Endometrial microvascular endothelial cells (primary cell): Measurements from ENCODE around the gene HTR3E. TPM values are rescaled to one million over a fixed set of nuclear protein-coding genes. Genes with fewer than 3 reads are reported as not detected.
"Not testable (repeated sequence)": the region's sequence is repeated elsewhere in the genome, so short reads cannot be mapped to it uniquely, and the experiment has no call there.

ENCODE experiments used
- in situ Hi-C: cut with HindIII; loops from 2 replicates; pipeline ENCODE4 v1.10.0; 2017; ENCODE audit warnings: low sequenced_read_pairs, low pct_unique_long_range_greater_than_20kb; ENCODE audit errors: inconsistent ontology term
- total RNA-seq: library from RNA; depleted of rRNA; stranded (reverse); fragments of >200 nt; gene quantifications from one replicate; pipeline ENCODE4 v1.2.3, GENCODE V29; 2015; ENCODE audit errors: inconsistent ontology term

The HTR3E gene
- total RNA-seq, 1 donor from 2014 or later = not detected

GRCh38 chr3:184099806-184100686 lies 3.2 kb downstream of the HTR3E start:
- in situ Hi-C loops = no loop called here

GRCh38 chr3:184110316-184110725 lies 13.5 kb downstream of the HTR3E start:
- in situ Hi-C loops = no loop called here

GRCh38 chr3:184116017-184116416 lies 19.2 kb downstream of the HTR3E start:
- in situ Hi-C loops = no loop called here

- in situ Hi-C loops = no loop called here
These were observed 20.8 kb downstream of the HTR3E start for GRCh38 chr3:184117636-184118035.

GRCh38 chr3:184121031-184121430 lies 24.2 kb downstream of the HTR3E start:
- in situ Hi-C loops = not testable (repeated sequence)

GRCh38 chr3:184126006-184126405 lies 29.1 kb downstream of the HTR3E start:
- in situ Hi-C loops = no loop called here

GRCh38 chr3:184129012-184129411 lies 32.1 kb downstream of the HTR3E start:
- in situ Hi-C loops = no loop called here

GRCh38 chr3:184132945-184133344 lies 36.1 kb downstream of the HTR3E start:
- in situ Hi-C loops = no loop called here

GRCh38 chr3:184133840-184134745 lies 37.2 kb downstream of the HTR3E start:
- in situ Hi-C loops = no loop called here

- in situ Hi-C loops = no loop called here
These were observed 37.9 kb downstream of the HTR3E start for GRCh38 chr3:184134746-184135148.

- in situ Hi-C loops = no loop called here
These were observed 38.5 kb downstream of the HTR3E start, which contains the start of gene EIF2B5 for GRCh38 chr3:184135149-184135910. TSS of gene EIF2B5 (plus strand) at chr3:184135358. CDS start at chr3:184135386, 28 bp downstream.

GRCh38 chr3:184135911-184136260 lies 39.0 kb downstream of the HTR3E start:
- in situ Hi-C loops = no loop called here

GRCh38 chr3:184140436-184140835 lies 43.6 kb downstream of the HTR3E start:
- in situ Hi-C loops = no loop called here

- in situ Hi-C loops = no loop called here
These were observed 45.3 kb downstream of the HTR3E start for GRCh38 chr3:184142199-184142598.

- in situ Hi-C loops = no loop called here
These were observed 46.5 kb downstream of the HTR3E start for GRCh38 chr3:184143327-184143726.

- in situ Hi-C loops = no loop called here
These were observed 47.6 kb downstream of the HTR3E start for GRCh38 chr3:184144505-184144904.

- in situ Hi-C loops = no loop called here
These were observed 48.3 kb downstream of the HTR3E start for GRCh38 chr3:184145111-184145524.

- in situ Hi-C loops = no loop called here
These were observed 48.9 kb downstream of the HTR3E start for GRCh38 chr3:184145751-184146270.

- in situ Hi-C loops = no loop called here
These were observed 51.2 kb downstream of the HTR3E start for GRCh38 chr3:184148076-184148475.
